GM21786 (cell line): ENCODE measurements around the gene CHST3.
"Not testable (repeated sequence)": the region's sequence is repeated elsewhere in the genome, so short reads cannot be mapped to it uniquely, and the experiment has no call there.

Experiments
- ATAC-seq: cut with Tn5 transposase; IDR thresholded peaks from one replicate; pipeline ENCODE4 v1.9.1; 2021; ENCODE audit not compliant: unreplicated experiment

Gene CHST3

DNA sequence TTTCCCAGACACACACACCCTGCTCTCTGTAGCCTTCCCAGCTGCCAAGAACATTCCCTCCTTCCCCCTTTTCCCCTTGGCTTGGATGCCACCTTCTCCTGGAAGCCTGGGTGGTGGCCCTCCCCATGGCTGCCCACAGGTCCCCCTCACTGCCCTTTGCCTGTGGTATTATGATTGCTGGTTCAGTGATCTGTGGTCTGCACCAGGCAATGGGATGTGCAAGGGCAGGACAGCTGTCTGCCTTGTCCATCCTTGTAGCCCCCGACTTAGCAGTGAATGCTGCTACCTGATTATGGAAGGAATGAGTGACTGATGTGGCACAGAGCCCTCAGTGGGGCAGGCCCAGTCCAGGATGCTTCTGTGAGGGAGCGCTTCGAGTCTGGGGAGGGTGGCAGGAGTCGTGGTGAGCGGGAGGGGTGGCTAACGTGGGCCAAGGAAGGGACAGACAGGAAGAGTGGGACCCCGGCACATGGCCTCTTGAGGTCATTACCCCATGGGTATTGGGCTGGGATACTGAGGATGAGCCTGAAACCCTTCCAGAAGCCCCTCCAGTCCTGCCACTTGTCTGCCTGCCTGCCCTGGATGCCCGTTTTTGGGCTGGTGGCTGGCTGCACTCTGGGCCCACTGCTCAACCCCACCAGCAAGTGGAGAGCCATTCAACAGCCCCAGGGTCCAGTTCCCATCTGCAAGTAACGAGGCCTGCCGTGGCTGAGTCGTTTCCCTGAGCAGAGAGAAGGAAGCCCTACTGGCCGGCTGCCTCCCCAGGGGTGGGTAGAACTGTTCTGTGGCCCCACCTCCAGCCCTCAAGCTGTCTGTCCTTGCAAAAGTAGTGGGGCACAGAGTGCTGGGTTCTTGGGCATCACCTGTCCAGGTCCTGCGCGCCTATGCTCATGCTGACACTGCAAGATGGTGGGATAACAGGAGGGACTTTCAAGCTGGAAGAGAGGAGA lies 8.8 kb downstream of the CHST3 start:
- no peak for ATAC-seq

DNA sequence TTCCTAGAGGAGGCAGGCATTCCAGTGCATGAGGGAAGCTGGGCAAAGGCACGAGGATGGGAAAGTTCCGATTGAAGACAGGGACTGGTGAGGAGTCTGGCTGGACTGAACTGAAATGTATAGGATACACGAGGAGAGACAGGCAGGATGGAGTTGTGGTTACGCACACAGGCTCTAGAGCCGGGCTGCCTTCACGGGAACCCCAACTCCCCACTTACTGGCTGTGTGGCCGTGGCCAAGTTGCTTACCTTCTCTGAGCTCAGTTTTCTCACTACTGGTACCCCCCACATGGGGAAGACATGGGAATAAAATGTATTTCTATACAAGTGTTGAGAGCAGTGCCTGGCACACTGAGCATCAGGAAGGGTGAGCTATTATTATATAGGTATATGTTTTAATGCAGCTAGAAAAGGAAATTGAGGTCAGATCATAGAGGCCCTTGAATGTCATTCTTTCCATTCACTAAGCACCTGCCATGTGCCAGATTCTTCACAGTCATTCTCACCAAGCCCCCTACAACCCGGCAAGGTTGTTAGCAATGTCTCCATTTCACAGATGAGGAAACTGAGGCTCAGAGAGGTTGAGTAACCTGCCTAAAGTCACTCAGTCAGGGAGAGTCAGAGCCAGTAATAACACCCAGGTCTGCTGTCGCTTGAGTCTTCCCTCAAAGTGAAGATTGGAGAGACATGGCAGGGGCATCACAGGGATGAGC lies 9.7 kb downstream of the CHST3 start:
- no peak for ATAC-seq

DNA sequence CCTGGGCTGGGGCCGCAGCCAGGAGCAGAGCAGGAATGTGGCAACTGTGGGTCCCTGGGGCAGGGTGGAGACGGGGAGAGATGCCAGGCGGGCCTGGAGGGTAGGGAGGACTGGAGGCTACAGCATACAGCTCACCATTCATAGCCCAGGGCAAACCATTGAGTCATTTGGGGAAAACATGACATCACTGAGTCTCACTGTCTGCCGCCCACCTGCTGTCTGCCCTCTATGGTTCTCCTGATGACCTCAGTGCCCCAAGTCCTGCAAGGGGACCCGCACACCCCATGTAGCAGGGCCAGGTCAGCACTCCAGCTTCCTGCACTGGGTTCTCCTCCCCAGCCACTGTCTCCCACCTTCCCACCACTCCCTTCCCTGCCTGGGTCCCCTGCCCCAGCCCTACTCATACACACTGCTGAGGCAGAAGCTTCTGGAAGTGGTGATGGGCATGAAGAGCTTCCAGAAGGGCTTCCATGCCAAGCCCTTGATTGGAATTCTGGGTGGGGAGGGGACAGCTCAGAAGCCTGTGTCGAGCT lies 10.4 kb downstream of the CHST3 start:
- peak; percentile 71 for ATAC-seq

DNA sequence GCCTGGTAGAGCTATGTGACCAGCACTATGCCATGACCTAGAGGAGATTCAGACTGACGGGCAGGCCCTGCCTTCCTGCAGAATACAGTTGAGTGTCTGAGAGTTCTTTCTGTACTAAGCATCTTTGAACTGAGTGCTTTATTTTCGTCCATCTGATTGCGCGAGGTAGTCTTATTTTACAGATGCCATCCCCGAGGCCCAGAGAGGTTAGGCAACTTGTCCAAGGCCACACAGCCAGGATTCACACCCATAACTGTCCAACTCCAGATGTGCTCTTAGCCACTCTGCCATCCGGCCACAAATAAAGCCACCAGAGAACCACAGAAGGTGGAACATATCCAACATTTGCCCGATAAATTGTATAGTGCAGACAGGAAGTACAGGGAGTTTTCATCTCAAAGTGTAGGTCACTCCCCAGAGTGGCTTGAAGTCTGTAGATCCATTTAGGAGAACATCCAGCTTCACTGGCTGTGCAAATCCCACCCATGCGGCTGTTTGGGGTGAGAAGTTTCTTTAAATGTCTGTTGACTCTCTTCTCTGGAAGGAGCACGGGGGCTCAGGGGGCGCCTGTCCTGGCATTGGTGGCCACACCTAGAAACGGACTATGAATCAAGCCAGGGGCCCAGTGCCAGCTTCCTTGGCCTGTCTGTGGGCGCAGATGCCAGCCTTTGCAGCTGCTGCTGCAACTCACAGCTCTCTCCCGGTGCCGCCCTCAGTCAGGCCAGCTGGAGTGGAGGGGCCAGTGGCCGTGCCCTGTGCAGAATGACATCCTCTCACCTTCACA lies 11.1 kb downstream of the CHST3 start:
- no peak for ATAC-seq

DNA sequence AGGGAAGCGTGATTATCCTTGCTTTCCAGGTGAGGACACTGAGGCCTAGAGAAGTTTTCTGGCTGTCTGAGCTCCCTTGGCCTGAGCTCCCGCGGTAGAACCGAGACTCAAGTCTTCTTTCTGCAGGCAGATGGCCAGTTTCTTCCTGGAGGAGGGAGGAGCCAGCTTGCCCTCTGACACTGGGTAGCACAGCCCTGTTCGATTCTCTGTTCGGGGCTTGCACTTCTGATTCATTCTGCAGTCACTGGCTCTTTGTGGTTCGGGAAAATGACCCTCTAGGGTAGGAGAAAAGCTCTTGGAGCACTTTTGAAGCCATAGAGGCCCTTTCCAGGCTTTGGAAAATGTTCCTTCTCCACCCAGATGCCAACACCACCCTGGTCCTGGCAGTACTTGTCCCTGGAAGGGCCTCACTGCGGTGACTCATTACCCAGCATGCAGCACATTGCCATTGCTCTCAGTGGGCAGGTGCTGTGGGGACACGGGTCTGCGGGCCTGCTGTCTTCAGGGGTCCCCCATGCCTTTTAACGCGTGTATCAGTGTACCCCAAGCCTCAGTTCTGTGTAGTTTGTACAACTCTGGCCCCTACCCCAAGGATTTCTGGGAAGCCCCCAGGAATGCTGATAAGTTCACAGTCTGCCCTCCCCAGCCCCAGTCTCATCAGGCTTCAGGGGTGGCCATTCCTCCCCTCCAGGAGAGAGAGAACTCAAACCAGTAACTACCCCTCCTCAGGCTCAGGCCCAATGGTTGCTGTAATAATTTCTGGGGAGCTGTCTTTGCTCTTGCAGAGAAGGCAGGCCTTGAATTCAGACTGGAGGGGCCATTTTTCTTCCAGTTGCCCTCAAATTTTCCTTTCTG lies 11.9 kb downstream of the CHST3 start:
- ATAC-seq, result no peak

DNA sequence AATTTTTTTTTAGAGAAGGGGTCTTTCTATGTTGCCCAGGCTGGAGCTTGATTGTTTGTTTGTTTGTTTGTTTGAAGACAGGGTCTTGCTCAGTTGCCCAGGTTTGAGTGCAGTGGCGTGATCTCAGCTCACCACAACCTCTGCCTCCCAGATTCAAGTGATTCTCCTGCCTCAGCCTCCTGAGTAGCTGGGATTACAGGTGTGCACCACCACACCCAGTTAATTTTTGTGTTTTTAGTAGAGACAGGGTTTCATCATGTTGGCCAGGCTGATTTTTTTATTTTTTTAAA lies 13.4 kb downstream of the CHST3 start:
- not testable (repeated sequence) for ATAC-seq

DNA sequence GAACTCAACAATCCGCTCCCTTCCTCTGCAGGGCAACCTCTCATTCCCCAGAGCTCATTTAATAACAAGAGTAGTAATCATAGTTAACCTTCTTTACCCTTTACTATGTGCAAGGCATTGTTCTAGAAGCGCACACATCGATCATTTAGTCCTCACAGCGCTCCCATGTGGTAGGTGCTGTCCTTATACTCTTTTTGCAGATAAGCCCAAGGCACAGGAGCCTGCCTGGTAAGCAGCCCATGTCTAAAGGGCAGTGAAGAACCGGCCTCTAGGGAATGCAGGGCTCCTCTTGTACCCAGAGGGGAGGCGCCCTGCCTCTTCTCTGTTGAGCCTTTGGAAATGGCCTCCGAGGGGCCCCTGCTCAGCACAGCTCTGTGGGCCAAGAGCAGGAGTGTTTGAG lies 14.3 kb downstream of the CHST3 start:
- no peak for ATAC-seq

DNA sequence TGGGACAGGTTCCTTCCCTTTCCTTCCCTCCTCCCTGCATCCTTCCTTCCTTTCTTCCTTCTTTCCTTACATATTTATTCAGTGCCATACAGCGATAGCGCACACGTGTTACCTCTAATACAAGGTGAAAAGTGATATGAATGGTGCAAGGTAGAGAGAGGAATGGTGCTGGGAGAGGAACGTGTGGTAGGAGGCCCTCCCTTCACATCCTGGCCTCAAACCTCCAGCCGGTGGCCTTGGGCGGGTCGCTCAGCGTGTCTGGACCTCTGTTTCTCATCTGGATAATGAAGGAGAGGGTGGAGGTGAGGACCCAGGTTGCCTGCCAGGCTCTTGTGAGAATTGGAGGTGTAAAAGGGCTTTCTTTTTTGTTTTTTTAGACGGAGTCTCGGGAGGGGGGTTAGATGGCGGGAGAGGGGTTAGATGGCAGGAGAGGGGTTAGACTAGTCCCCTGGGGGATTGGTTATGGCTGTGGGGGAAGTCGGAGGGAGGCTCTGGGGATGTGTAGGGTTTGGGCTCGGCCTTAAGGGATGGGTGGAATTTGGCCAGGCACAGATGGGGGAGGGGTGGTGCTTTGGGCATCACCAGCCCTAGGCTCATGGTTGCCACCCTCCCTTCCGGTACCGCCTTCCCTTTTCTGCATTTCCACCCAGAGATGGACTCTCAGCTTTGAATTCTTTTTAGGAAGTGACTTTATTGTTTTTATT lies 14.9 kb downstream of the CHST3 start:
- no peak for ATAC-seq

DNA sequence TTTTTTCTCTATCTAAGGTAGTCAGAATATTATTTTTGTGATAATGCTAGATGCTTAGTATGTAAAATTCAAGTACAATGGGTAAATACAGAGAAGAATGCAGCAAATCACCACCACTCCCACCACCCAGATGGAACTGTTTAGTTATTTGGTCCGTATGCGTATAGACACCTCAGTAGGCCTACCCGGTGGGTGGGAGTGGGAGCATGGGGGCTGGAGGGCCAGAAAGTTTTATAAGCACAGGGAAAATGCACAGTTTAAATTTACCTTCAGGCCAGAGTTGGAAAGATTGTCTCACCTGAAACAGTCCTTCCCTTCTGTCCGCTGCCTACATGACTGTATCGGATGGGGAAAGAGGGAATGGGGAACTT lies 15.5 kb downstream of the CHST3 start:
- no peak for ATAC-seq

DNA sequence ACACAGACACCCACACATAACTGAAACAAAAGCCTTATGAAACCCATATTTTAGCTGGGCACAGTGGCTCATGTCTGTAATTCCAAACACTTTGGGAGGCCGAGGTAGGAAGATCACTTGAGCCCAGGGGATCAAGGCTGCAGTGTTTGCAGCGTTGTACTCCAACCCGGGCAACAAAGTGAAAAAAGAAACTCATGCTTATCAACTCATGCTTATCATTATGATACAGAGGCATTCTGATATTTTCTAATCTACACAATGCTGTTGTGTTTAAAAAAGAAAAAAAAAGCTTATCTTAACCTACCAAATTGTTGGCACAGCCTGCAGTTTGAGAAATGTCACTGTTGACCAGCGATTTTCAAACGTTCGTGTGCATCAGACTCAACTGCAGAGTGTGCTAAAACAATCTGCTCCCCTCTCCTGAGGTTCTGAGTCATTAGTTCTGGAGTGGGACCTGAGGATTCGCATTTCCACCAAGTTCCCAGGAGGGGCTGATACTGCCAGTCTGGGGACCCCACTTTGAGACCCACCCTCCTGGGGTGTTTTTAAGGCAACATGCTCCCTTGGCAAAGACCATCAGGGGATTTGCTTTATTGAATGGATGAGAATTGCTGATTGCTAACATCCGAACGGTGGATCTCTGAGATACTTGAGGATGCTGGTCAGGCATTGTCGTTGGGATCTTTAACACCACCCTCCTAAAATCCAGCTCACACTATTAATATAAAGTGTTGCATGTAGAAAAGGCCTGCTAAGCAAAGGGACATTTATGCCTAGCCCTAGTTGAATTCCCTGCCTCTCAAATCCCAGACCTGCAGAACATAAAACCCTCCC lies 16.2 kb downstream of the CHST3 start:
- no peak for ATAC-seq

DNA sequence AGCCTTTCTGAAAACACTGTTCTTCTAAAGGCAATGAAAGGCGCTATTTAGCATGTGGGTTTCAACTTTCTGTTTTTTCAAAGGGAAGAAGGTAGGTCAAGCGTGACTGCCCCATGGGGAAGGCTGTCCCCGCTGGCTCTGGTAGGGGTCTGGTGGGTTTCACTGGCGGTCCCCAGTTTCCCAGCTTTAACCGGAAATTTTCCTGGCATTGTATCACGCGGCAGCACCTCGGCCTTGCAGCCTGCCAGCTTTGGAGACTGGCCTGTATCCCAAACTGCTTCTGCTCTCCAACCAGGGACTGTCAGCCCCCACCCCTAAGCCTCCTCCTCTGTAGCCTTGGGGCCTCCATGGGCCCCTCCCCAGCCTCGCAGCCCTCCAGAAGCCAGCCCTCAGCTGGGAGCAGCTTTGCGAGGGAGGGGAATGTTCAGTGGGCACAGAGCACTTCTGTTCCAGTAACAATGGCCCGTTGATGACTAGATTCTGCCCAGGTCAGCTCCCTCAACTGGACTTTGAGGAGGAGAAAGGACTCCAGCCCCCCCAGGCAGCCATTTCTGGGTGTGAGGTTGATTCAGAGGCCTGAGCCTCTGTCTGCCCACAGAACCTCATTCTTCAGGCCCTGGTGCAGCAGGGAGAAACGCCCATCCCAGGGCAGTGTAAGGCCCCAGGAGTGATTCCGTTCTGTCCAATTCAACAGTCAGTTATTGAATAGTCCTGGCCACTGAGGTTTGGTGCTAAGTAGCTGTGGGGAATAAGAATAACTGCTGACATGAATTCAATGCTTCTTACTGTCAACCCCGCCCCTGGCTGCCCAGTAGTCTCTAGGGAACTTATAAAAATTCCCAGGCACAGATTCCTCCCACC lies 17.1 kb downstream of the CHST3 start:
- ATAC-seq, result no peak

DNA sequence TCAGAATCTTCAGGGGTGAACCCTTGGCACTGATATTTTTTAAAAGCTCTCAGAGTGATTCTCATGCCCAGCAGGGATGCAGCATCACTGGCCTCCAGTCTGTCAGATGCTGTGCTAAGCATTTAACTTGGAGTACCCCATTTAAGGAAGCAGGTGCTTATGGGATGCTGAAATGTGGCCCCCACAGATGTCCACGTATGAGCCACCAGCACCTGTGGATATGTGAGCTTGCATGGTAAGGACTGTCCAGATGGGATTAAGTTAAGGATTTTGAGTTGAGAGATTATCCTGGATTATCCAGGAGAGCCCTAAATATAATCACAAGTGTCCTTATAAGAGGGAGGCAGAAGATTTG lies 17.7 kb downstream of the CHST3 start:
- no peak for ATAC-seq

DNA sequence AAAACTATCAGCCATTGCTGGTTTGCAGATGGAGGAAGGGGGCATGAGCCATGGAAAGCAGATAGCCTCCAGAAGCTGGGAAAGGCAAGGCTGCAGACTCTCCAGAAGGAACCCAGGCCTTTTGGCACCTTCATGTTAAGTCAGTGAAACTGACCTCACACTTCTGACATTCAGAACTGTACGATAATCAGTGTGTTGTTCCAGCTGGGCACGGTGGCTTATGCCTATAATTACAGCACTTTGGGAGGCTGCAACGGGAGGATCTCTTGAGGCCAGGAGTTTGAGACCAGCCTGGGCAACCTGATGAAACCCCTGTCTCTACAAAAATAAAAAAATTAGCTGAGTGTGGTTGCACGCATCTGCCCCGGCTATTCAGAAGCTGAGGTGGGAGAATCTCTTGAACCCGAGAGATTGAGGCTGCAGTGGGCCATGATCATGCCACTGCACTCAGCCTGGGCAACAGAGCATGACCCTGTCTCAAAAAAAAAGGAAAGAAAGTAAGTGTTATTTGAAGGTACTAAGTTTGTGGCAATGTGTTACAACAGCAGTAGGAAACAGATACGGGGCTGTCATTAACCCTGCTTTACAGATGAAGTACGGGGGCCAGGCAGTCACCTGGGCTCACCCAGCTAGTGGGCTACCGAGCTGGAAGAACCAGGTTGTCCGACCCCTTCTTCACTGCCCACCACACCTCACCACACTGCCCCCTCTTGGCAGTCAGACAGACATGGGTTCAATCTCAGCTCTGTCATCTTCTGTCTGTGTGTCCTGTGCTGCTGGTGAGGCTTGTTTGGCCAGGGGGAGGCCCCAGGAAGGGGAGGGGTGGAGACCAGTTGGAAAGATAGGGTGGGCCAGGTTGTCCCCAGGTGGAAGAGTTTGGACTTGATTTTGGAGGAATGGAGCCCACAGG lies 18.3 kb downstream of the CHST3 start:
- ATAC-seq, result no peak

DNA sequence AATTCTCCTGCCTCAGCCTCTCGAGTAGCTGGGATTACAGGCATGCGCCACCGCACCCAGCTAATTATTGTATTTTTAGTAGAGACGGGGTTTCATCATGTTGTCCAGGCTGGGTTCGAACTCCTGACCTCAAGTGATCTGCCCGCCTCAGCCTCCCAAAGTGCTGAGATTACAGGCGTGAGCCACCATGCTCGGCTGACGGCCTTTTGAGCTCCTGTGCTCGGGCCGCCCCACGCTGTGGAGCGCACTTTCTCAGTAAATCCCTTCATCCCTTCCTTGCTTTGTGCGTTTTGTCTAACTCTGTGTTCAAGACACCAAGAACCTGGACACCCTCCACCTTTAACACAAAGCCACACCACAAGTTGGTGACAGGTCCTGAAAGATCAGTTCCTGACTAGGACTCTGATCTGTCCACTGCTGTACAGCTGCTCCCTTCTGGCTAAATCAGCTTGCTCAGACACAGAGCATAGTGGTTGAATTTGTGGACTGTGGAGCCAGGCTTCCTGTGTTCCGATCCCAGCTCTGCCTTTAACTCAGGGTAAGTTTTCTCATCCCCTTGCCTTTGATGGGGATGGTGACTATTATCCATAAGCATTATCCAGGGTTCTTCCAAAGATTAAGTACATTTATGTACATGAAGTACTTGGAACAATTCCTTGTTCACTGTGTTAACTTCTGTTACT lies 20.1 kb downstream of the CHST3 start:
- no peak for ATAC-seq

DNA sequence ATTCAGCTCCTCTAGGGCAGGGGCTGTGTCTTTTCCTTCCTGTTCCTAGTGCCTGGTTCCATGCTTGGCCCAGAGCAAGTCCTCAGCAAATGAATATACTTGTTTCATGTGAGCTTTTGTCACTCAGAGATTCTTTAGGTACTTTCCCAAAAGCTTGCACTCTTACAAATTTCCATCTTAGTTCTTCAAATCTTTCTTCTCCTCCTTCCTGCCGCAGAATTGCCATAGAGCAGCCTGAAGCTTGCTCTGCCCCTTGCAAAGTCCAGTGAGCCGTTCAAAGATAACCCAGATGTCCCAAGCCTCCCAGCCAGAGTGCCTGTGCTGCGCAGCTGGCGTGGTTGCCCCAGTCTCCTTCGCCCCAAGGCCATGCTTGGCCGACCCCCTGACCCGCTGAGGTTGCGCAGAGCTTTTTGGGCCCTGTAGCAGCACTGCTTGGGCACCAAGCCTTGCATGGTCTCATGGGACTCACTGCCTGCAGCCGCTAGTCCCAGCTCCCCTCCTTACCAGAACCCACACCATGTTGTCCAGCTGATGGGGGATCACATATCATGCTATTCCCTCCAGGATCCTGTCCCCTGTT lies 20.7 kb downstream of the CHST3 start:
- ATAC-seq, result no peak

DNA sequence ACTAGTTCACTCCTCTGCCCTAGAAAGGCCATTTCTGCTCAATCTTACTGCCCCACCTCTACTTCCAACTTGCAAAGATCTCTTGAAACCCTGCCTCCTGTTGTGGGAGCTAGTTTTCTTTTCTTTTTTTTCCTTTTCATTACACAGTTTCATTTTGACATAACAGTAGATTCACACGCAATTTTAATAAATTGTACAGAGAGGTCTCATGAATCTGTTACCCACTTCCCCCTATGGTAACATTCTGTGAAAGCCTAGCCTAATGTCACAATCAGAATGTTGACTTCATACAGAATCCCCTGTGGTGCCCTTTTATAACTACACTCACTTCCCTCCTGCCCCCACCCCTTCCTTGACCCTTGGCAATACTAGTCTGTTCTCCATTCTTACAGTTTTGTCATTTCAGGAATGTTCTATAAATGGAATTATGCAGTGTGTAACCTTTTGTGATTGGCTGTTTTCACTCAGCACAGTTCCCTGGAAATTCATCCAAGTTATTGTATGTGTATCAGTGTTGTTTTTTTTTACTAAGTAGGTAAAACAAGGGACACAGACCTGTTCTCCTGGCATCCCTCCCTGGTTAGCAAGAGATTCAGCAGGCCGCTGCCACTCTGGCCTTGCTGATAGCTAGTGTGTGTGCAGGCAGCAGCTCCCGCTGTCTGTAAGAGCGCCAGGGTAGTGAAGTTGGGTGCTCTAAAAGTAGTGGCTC lies 21.5 kb downstream of the CHST3 start:
- ATAC-seq, result peak; percentile 52
